Cardiac septum (tissue), 1 donor: ENCODE data around the gene CASP9. TPM values are rescaled to one million over a fixed set of nuclear protein-coding genes. Genes with fewer than 3 reads are reported as not detected.
"Not testable (repeated sequence)": the region's sequence is repeated elsewhere in the genome, so short reads cannot be mapped to it uniquely, and the experiment has no call there.

ENCODE experiments used
- DNase-seq: peaks from one replicate; pipeline ENCODE4 v3.0.0-alpha.2; 2020; ENCODE audit warnings: low spot score
- intact Hi-C: fragments of 100-400 bp; cut with DNase I; formaldehyde crosslinking; loops from one replicate; pipeline ENCODE4 v1.14.0; 2022
- total RNA-seq: library from RNA; stranded (reverse); fragmentation: NEBNext Ultra II Directional; extraction: Animal tissue kit (Norgen Biotek cat#: 25700); gene quantifications from one replicate; pipeline ENCODE4 v1.2.1, GENCODE V29; 2021
- donor health status: DM: no; HTN: no; CAD: no.

The CASP9 gene
- total RNA-seq, 1 donor from 2014 or later = 10.6 TPM

DNA sequence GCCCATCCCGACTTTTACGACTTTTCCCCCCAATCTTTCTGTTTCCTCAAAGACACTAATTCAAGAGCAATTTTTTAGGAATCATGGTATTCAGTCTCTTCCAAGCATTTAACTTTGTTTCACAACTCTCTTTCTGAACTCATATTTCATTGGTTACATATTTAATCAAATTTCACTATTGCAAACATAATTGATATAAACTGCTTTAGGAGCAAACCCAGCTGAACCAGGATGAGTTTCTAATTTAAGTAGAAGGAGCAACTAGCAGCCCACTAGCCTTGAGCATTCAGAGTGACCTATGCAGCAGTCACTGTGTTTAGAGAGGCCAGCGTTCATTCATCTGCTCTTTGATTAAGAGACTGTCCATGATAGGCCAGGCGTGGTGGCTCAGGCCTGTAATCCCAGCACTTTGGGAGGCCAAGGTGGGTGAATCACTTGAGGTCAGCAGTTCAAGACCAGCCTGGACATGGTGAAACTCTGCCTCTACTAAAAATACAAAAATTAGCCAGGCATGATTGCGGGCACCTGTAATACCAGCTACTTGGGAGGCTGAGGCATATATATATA is 46.3 kb downstream of the CASP9 start:
- intact Hi-C loops = no loop called here
- DNase-seq = no peak

DNA sequence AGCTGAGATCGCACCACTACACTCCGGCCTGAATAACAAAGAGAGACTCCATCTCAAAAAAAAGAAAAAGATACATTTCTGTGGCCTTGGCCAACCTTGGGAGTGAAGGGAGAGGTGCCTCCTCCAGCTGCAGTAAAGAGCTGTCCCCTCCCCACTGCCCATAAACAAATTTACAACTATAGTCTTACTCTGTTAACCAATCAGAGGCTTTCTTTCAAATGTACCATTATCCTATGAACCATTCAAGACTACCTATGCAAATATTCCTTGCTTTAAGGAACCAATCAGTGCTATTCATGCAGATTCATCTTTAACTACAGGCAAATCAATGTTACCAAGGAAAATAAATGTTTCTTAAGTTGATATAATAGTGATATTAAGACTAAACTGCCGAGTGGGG is 47.1 kb downstream of the CASP9 start:
- intact Hi-C loops = no loop called here
- no peak for DNase-seq

DNA sequence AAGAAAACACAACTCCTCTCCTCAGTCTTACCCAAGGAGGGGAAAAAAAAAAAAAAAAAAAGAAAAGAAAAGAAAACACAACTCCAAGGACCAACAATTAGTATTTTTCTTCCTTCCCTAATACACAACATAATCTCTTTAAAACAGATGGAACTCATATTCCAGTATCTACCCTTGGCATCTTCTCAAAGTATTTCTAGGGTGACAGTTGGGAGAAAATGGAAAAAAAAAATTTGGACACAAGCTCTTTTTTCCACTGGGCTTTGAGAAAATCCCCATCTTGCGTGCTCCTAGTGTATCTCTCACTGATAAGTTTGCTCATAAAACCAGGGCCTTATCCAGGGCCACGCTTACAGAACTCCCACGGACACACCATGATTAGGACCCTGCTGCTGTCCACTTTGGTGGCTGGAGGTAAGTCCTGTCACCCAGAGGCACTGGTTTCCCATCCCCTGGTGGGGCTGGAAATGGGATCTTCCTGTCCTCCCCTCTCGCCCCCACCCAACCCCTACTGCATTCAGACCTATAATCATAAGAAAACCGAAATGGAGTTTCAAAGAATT is 48.2 kb downstream of the CASP9 start, which contains the start of gene CELA2B:
Gene CELA2B, plus strand, starts transcription at position 353 of the 563 bp plus-strand sequence. Its CDS starts 22 bp downstream, at position 375.
- intact Hi-C loops = no loop called here
- DNase-seq = no peak

DNA sequence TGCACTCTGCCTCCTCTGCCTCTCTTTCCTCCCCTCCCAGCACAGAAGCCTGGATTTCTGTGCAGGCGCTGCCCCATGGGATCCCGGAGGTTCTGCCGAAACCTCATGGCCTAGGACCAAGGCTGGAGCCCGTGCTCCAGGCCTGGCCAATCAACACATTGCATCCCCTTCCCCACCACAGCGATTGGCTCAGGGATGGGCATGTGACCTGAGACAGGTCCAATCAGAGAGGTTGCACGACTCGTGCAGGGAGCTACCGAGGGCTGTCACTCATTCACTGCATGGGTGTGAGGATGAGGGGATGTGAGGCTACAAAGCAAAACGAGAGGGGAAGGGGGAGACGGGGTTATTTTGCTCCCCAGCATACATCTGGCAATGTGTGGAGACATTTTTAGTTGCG is 51.4 kb downstream of the CASP9 start:
- DNase-seq = no peak

DNA sequence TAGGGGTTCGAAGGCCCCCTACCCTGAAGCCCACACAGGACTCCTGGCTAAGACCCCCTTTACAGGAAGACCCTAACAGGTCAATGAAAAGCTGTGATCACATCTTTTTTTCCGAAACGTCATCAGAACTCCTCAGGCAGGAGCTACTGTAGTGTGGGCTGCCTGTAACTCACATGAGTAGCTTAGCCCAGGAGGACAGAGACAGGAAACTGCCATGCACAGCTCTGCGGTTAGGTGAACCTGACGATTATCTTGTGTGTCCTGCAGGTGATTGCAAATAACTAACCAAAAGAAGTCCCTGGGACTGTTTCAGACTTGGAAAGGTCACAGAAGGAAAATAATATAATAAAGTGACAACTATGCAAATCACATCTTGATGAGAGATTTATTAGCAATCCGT is 52.3 kb downstream of the CASP9 start:
- DNase-seq, intact Hi-C loops: not testable (repeated sequence)

More for the DNA sequence above, 51.4 kb downstream of the CASP9 start:
- intact Hi-C loops = no loop called here

DNA sequence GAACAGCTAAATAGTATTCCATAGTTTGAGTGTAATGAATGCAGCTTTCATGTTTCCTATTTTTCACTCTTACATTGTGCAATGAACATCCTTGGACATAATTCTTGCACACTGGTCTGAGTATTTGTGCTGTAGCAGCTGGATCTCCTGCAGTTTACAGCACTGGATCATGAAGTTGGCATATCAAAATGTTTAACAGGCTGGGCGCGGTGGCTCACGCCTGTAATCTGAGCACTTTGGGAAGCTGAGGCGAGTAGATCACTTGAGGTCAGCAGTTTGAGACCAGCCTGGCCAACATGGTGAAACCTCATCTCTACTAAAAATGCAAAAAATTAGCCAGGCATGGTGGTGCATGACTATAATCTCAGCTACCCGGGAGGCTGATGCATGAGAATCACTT is 52.9 kb downstream of the CASP9 start:
- DNase-seq, intact Hi-C loops: not testable (repeated sequence)

DNA sequence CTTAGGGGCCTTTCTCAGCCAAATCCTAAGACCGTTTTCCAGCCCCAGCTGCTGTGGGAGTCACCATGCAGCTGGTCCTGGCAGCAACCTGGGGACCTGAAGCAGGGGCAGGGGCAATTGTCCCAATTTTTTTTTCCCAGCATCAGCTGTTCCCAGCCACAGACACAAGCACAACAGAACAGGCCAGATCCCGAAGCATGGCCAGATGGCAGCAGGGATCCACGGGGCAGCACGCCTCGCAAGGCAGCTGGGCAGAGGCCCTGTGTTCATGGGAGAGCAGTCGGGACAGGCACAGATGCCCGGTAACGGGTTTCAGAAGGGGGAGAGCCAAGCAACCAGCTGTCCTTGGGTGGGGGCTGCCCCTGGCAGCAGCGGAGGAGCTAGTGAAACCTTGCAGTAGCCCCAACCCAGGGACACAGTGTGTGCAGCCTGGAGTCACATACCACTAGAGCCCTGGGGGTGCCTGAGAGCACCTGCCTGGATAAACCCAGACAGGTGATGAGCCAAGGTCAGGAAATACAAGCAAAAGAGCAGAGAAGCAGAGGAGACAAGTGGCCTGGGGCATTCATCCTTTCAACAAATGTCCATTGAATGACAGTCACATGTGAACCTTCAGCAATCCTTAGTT is 54.1 kb downstream of the CASP9 start:
- intact Hi-C loops, DNase-seq: not testable (repeated sequence)

DNA sequence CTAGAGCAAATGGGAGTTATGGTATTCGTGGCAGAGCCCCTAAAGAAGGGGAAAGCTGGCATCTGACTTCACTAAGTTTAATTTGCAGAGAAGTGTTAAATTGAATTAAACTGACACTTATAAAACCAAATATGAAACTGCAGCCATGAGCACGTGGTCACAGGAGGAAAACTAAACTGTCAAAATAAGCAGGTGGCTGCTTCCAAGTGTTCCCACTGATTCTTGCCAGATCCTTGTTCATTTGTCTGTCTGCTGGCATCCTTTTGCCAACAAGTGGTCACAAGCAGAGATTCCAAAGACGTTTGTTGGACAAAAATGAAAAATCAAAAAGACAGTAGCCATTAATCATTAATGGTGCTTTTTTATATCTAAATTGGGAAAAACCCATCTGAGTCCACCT is 54.7 kb downstream of the CASP9 start:
- no peak for DNase-seq
- intact Hi-C loops = no loop called here

DNA sequence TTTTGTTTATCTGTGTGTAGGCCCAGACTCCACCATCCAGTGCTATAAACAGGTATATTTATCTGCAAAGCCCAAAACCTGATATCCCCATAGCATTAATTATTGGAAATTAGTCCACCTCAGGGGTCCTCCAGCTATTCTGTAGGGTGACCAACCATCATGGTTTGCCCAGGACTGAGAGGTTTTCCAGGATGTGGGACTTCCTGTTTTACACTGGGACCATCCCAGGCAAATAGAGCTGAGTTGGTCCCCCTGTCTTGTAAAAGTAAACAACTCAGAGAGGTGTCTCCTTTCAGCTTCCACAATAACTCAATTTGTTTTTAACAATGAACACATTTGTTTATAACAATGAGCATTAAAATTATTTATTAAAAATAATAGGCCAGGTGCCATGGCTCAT is 55.9 kb downstream of the CASP9 start:
- intact Hi-C loops = no loop called here
- DNase-seq = no peak

DNA sequence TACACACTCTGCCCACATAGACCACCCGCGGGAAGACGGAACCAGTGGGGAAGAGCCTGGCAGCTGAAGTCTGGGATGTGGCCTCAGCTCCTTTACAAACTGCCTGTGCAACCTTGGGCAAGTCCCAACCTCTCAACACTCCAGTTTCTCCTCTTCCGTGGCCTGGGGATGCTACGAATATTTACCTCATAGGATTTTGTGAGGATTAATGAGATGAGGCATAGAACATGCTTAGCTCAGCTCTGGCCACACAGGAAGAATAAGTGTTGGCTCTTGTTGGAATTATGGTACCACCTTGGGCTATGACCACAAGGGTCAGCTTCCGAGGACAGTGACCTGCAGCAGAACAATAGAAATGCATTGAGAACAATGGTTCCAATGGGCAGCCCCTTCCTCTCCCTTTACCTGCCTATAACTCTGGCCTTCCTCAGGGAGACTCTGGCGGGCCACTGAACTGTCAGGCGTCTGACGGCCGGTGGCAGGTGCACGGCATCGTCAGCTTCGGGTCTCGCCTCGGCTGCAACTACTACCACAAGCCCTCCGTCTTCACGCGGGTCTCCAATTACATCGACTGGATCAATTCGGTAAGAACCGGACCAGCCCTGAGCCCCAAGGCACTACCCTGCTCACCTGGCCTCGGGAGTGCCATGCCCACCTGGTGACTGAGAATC is 56.9 kb downstream of the CASP9 start:
- DNase-seq, intact Hi-C loops: not testable (repeated sequence)

DNA sequence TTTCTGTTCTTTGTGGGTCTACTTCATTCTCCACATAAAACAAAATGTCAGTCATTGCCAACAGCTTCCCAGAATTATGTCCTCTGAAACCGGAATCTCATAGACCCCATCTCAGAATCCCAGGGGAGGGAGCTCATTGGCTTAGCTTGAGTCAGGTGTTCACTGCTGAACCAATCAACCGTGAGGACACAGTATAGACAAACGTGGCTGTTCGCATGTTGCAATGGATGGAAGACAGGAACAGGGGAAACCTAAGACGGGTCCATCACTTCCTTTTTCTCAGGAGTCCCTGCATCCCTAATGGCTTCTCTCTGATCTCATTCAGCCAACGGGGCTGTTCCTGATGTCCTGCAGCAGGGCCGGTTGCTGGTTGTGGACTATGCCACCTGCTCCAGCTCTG is 58.3 kb downstream of the CASP9 start:
- intact Hi-C loops = no loop called here
- DNase-seq = no peak

DNA sequence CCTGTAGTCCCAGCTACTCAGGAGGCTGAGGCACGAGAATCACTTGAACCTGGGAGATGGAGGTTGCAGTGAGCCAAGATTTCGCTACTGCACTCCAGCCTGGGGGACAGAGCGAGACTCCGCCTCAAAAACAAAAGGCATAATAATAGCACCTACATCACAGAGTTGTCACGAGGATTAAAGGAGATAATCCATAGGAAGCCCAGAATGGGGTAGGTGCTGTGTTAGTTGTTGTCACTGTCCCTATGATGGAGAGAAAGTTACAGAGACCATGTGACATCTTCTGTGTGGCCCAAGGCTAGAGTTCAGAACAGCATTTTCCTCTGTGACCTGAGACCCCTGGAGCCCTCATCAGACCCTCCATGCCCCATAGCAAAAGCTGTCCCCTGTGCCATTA is 60.1 kb downstream of the CASP9 start:
- intact Hi-C loops, DNase-seq: not testable (repeated sequence)

DNA sequence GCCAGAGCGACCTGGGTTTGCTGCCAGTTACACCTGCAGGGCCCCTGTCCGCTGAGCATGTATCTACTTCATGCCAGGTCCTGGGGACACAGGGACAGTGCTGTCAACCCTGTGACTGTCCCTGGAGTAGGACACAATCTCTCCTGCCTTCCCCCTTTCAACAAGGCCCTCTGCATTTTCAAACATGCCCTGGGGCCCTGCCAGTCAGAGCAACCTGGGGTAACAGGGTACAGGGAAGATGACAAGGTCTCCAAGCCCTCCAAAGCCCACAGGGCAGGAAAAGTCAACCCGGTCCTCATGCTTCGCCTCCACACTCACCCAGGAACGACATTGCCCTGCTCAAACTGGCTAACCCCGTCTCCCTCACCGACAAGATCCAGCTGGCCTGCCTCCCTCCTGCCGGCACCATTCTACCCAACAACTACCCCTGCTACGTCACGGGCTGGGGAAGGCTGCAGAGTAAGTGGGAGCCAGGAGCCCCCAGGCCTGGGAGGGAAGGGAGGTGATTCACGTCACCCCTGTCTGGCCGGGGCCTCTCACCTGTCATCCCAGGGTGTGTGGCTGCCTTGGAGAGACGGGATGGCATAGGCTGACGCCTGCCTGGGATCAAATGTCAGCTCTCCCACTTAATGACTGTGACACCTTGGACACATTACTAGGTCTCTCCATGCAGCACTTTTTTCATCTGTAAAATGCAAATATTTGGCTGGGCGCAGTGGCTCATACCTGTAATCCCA is 60.8 kb downstream of the CASP9 start:
- DNase-seq, intact Hi-C loops: not testable (repeated sequence)

DNA sequence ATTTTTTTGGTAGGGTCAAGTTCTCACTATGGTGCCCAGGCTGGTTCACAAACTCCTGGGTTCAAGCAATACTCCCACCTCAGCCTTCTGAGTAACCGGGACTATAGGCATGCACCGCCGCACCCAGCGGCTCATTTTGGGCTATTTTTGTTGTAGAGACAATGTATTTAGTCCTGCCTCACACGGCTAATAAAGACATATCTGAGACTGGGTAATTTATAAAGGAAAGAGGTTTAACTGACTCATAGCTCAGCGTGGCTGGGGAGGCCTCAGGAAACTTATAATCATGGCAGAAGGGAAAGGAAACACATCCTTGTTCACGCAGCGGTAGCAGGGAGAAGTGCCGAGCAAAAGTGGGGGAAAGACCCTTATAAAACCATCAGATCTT is 63.3 kb downstream of the CASP9 start:
- no peak for DNase-seq
- intact Hi-C loops = no loop called here

DNA sequence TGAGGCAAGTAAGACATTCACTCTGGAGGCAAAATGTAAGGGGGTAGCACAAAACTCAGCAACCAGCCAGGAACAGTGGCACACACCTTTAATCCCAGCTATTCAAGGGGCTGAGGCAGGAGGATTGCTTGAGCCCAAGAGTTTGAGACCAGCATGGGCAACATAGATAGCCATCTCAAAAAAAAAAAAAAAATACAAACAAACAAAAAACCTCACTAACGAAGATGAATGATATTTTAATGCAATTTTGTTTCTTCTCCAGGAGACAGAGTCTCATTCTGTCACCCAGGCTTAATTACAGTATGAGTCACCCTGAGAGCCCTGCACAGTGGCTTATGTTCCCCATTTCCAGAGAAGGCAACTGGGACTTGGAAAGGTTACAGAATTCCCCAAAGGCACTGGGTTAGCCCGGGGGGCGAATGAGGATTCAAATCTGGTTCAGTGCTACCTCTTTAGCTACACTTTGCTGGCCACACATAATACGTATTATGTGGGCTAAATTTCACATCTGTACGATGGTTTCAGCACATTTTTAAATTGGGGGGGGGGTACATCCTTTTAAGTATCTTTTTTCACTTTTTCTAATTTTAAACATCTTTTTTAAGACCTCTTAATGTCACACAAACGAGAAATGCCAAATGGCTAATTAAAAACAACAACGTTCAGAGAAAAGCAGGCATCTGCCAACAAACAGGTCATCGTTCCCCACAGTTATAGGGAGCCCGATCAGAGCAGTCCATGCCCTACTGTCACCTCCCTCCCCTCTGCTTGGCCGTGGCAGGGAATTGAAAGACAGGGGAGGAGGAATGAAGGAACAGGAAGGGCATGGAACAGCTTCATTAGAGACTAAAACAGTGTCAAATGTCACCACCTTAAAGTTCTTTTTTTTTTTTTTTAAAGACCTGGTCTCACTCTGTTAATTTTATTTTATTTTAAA is 64.0 kb downstream of the CASP9 start:
- DNase-seq = no peak
- intact Hi-C loops = no loop called here

DNA sequence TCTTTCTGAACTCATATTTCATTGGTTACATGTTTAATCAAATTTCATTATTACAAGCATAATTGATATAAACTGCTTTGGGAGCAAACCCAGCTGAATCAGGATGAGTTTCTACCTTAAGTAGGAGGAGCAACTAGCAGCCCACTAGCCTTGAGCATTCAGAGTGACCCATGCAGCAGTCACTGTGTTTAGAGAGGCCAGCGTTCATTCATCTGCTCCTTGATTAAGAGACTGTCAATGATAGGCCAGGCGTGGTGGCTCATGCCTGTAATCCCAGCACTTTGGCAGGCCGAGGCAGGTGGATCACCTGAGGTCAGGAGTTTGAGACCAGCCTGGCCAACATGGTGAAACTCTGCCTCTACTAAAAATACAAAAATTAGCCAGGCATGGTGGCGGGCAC is 65.6 kb downstream of the CASP9 start:
- DNase-seq, intact Hi-C loops: not testable (repeated sequence)

DNA sequence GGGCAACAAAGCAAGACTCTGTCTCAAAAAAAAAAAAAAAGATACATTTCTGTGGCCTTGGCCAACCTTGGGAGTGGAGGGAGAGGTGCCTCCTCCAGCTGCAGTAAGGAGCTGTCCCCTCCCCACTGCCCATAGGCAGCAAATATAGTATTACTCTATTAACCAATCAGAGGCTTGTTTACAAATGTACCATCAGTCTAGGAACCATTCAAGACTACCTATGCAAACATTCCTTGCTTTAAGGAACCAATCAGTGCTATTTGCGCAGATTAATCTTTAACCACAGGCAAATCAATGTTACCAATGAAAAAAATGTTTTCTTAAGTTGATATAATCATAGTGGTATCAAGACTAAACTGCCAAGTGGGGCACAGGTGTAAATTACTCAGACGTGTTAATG is 66.4 kb downstream of the CASP9 start:
- intact Hi-C loops = no loop called here
- no peak for DNase-seq

DNA sequence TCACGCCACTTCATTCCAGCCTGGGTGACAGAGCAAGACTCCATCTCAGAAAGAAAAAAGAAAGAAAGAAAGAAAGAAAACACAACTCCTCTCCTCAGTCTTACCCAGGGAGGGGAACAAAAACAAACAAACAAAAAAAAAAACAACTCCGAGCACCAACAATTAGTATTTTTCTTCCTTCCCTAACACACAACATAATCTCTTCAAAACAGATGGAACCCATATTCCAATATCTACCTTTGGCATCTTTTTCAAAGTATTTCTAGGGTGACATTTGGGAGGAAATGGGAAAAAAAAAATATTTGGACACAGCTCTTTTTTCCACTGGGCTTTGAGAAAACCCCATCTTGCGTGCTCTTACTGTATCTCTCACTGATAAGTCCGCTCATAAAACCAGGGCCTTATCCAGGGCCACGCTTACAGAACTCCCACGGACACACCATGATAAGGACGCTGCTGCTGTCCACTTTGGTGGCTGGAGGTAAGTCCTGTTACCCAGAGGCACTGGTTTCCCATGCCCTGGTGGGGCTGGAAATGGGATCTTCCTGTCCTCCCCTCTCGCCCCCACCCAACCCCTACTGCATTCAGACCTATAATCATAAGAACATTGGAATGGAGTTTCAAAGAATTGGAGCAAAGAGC is 67.6 kb downstream of the CASP9 start, which contains the start of gene CELA2A:
Gene CELA2A, plus strand, starts transcription at position 420 of the 642 bp plus-strand sequence. Its CDS starts 22 bp downstream, at position 442.
- no peak for DNase-seq
- intact Hi-C loops = no loop called here
